GM15510 (cell line): ENCODE measurements around the gene FHOD3.

Experiments used
- POLR2A ChIP-seq: IDR thresholded peaks from 3 replicates; pipeline ENCODE4 v1.6.1; 2011; ENCODE audit warnings: borderline replicate concordance; ENCODE audit not compliant: insufficient read length; ENCODE audit errors: extremely low read depth

Gene FHOD3

DNA sequence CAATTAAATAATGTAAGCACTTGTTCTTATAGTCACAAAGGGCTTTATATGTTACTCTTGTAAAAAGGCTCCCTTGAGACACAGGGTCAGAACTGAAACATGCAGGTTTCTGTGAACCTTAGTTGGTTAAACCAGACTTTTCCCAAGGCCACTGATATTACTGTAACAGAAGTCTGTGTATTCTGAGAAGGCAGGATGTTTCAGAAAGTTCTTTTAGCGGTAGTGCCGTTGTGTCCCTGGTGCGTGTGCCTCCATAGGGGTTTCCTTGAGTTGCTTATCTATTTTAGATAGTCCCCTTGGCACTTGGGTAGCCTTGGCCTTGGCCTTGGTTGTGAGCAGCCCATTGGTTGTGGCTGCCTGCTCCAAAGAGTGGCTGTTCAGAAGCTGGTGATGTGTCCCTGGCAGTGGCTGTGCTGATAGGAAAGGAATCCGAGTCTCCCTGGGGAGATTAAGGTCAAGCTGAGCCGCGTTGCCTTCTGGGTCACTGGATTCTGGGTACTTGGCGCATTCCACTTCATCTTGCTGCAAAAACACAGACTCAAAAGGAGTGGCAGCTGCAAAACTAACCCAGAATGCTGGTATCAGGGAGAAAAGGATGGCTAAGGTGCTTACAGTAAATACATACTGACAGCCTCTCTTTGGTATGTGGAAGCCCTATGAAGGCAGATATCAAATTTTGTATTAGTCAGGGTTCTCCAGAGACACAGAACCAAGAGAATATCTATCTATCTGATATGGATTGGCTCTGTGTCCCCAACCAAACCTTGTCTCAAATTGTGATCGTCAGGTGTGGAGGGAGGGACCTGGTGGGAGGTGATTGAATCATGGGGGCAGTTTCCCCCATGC, 69.7 kb downstream of the FHOD3 start:
- TF ChIP-seq POLR2A: no peak

DNA sequence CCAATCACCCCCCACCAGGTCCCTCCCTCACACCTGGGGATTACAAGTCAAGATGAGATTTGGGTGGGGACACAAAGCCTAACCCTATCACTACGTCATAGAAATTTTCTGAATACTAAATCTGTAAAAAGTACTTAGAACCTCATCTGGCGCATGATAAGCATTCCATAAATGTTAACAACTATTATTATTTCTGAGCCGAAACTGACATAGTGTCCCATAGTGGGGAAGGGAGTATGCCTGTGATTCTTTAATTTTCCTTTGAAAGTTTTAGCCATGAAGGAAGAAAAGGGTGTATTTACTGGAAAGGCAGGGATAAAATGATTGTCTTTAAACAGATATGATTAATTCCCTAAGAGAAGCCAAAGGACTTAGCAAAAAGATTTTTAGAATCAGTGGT, 71.4 kb downstream of the FHOD3 start:
- no peak for TF ChIP-seq POLR2A

DNA sequence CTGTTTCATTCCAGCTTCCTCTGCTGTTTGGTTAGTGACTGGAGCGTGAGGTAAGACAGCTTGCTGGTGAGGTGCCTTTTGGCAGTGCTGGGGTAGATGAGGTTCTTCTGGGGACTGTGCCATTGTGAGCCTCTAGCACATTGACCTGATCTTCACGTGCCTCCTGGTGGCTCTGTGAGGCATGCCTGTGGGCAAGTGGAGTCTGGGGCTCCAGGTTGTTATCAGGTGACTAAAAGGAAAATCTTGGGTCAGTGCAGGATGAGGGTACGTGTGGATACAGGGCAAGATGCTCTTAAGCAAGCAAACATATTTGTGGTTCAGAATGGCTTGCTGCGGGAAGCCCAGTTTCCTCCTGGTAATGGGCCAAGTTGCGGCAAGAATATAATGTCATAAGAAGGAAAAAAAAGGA, 75.4 kb downstream of the FHOD3 start:
- TF ChIP-seq POLR2A: no peak

DNA sequence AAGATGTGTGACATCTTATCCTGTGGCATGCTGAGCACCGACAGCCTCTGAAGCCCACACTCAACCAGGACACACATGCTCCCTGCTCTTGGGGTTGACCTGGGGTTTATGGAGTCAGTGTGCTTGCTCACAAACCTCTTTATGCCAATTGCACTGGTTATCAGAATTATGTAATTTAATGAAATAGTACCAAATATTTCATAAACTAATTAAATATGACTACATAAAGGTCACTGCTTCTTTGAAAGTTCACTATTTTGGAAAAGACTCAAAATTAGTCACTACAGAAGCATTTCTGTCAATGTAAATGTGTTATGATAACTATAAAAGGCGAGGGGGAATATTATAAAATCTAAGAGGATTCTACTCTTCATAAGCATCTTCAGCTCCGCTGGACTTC, 76.7 kb downstream of the FHOD3 start:
- TF ChIP-seq POLR2A: no peak

DNA sequence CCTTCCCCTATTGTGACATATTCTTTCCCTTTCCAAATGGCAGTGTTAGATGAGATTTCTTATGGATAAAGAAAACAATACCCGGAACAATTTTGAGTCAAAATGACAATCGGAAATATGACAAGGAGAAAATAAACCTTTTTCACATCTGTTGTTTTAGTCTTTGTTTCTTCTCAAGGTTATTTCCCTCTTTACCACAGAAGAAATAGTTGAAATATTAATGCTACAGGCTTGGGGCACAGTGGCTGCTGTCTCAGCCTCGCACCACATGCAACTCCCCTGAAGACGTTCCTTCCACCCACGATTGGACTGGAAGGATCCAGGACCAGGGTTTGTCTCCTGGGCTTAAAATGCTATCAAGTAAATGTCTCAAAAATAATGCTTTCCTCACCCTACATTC, 77.6 kb downstream of the FHOD3 start:
- TF ChIP-seq POLR2A: no peak

DNA sequence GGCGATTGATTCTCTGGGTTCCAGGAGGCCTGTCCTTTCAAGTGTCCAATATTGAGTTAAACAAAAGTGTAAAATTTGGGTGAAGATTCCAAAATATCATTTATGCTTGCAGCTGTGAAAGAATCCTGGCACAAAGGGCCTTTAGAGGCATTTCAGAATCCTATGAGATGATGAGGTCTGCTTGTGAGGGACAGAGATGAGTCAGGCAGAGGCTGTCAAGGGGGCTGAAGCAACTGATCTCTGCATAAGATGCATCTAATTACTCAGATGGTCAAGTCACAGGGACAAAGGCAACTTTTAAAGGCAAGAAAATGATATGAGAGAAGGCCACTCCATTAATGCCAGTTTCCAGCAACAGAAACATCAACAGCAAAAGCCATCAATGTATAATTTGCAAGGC, 78.8 kb downstream of the FHOD3 start:
- TF ChIP-seq POLR2A: no peak

DNA sequence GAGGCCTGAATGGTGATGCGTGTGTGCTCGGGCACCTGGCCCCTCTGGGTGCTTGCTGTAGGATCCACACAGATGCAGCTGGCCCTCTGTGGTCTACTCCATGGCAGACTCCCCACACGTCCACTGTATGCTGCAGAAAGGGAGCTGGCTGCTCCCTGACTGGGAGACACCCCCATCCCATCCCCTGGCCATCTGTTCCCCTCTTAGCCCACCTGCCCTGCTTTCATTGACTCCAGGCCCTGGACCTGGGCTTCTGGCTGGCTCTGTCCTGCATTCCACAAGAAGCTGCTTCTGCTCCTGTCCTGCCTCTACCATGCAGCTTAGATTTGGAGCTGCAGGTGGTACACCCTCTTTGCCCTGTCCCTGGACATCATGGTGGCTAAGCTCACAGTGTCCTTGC, 80.1 kb downstream of the FHOD3 start:
- no peak for TF ChIP-seq POLR2A

DNA sequence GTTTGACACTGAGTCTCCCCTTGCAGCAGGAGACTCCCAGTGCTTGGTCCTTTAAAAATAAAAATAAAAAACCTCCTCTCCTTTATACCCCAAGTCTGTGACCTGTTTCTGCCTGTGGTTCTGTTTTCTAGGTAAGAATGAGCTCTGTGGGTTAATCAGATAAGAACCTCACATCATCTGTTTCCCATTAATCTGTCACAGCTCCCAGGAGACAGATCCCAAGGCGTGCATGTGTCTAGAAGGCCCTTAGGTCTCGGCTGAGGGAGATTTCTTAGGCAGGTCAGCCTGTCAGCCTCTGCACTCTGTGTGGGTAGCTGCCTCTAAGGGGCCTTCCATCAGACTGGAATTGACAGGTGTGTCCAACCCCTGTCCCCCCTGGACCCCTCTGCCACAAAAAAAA, 80.7 kb downstream of the FHOD3 start:
- no peak for TF ChIP-seq POLR2A

DNA sequence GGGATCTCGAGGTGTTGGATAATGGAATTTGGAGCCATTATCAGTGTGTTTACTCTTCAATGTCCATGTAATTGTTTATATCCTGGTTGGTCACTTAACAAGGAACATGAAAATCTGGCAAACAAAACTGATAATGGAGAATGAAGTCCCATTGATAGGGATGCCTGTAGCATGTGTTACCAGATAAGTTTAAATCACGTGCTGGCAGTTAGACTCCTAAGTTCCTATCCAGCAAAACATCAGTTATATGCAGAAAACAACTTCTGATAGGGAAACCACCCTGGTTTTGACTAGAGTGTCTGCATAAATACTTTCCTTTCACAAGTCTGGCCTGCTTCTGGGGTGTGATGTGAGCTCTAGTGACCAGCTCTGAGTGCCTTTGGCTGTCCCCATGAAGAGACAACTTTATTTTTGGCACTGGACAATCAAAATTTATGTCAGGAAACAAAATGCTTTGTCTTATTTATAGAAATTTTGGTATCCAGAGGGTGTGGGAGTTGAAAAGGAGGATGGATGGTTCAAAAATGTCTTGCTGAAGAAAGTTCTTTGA, 82.0 kb downstream of the FHOD3 start:
- no peak for TF ChIP-seq POLR2A

DNA sequence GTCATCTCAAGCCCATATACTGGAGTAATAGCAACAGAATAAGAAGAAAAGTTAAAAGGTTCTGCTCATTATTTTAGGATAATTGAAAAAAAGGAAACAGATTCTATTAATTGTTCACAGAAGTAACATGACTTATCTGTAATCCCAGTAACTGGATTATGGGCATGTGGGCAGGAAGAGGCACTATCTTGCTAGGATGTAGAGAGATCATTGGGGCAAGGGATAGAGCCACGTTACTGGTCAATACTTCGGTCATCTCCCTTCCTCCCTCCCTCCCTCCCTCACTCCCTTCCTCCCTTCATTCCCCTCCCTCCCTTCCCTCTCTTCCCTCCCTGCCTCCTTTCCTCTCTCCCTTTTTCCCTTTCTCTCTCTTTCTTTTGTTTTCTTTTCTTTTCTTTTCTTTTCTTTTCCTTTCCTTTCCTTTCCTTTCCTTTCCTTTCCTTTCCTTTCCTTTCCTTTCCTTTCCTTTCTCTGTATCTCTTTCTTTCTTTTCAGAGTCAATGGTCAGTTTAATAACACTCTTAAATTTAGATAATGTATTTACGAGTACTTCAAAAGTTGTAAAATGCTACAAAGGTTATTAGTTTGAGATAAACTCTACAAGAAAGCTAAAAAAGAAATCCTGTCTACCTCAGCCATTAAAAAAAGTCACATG, 82.8 kb downstream of the FHOD3 start:
- TF ChIP-seq POLR2A: no peak

DNA sequence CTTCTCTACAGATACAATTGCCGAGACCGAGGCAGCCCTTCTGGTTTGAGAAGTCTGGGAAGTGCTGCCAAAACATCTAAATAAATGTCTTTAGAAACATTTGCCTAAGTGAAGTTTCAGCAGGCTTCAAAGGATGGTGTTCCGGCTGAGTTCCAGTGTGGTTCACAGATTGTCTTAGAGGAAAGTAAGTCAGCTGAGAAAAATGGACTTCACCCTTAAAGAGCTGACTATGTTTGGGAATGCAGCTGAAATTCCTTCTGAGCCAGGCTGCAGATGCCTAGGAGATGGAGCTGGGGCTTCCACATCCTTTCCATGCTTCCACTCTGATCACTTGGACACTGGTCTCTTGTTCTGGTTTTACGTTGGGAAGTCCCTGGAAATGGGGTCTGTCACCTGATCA, 83.6 kb downstream of the FHOD3 start:
- TF ChIP-seq POLR2A: no peak

DNA sequence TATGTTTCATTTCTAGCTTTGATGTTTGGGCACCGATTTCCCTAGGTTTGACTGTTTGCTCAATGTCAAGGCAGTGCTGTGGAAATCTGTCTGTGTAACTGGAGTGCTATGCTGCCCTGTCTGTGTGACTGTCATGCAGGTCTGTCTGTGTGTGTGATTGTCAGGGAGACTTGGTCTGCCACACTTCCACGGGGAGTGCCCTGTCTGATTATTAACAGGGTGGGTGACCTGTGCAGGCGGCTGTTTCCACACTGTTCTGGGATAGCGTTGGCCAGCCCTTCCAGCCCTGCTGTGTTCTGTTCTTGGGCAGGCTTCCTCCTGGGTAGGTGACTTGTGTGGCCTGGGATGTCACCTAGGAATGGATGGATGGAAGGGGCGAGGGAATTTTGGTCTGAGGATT, 85.3 kb downstream of the FHOD3 start:
- TF ChIP-seq POLR2A: no peak

DNA sequence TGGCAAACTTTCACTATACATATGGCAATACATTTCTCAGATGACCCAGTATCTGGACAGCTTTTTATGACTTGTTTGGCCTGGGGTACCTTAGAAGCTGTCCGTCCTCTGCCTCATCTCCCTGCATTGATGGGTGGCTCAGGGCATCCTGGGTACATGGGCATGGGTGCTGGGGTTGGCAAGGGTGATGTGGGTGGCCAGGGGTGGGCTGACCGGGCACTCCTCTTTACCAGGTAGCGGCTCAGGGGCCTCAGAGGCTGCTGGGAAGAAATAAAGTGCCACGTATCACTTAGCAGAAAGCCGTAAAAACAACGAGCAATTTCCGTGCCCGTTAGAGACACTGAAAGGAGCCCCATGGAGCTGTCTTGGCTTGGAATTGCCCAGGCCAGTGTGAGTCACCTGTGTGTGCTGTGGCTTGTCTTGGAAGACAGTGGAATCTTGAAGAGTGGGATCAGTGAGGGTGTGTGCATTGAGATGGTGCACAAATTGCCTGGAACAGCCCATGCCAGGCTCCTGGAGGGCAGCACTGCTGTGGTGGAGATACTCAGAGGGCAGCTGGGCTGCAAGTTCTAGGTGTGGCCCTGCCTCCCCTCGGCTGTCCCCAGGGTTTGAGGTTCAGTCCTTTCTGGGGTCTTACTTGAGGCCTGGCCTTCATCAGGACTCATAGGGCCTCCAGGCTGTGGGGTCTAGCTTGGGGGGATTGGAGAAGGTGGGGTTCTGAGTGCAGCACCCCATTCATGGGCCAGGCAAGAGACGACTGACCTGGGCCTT, 88.8 kb downstream of the FHOD3 start:
- no peak for TF ChIP-seq POLR2A

DNA sequence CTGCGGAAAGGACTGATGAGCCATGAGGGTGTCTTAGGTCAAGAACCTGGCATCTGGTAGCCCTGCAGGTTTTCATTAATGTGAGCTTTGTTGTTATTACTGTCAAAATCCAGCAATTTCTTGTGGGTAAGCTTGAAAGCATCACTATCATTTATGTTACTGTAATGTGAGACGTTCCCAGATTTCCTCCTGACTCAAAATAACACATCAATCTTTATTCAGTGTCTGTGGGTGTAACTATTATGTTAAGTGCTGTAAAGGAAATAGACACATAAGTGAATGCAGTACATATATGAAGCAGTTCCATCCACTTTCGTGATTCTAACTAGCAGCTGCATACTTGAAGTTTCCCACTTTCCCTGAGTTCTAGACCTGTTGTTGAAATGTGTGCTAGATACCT, 89.8 kb downstream of the FHOD3 start:
- no peak for TF ChIP-seq POLR2A

DNA sequence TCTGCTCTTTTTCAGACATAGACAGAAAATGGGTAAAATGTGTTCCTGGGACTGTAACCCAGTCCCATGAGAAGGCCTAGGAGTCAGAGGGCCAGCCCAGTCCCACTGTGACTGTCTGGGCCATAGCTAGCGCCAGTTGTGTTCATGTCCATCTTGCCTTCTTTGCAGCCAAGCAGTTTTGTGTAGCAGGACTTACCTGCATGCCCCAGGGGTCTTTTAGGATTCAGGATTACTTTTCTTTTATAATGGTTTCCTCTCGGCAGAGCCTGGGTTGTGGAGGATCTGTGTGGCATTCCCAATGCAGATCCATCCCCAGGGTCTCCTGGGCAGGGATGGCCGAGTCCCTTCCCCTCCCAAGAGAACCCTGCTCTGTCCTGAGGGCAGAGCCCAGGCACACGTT, 90.8 kb downstream of the FHOD3 start:
- TF ChIP-seq POLR2A: no peak
